IPS-20b (cell line): ENCODE data around the gene FAM161A.
A peak's percentile ranks its signal among the peaks of the same experiment; 100 is the strongest.
"Not testable (repeated sequence)": the region's sequence is repeated elsewhere in the genome, so short reads cannot be mapped to it uniquely, and the experiment has no call there.

Experiments
- H3K27ac ChIP-seq: one replicate; pipeline ENCODE4 v1.5.1; 2013; ENCODE audit warnings: low read length
- H3K27me3 ChIP-seq: 2 replicates; pipeline ENCODE4 v1.6.1; 2013; ENCODE audit warnings: mild to moderate bottlenecking, low read length, inconsistent platforms; ENCODE audit not compliant: insufficient read depth
- H3K36me3 ChIP-seq: 2 replicates; pipeline ENCODE4 v1.6.1; 2013; ENCODE audit warnings: low read depth, mild to moderate bottlenecking, inconsistent platforms, low read length, moderate library complexity; ENCODE audit not compliant: insufficient read depth
- H3K4me1 ChIP-seq: 2 replicates; pipeline ENCODE4 v1.6.1; 2013; ENCODE audit warnings: mild to moderate bottlenecking, control low read depth, inconsistent platforms, low read length, moderate library complexity; ENCODE audit not compliant: insufficient read depth
- H3K4me3 ChIP-seq: 2 replicates; pipeline ENCODE4 v1.5.1; 2013; ENCODE audit warnings: mild to moderate bottlenecking, low read length, inconsistent platforms
- H3K9ac ChIP-seq: 2 replicates; pipeline ENCODE4 v1.6.1; 2013; ENCODE audit warnings: low read depth, mild to moderate bottlenecking, inconsistent platforms, low read length, moderate library complexity
- H3K9me3 ChIP-seq: 2 replicates; pipeline ENCODE4 v1.6.1; 2013; ENCODE audit warnings: mild to moderate bottlenecking, low read depth, low read length, inconsistent platforms; ENCODE audit not compliant: insufficient read depth

The FAM161A gene

DNA sequence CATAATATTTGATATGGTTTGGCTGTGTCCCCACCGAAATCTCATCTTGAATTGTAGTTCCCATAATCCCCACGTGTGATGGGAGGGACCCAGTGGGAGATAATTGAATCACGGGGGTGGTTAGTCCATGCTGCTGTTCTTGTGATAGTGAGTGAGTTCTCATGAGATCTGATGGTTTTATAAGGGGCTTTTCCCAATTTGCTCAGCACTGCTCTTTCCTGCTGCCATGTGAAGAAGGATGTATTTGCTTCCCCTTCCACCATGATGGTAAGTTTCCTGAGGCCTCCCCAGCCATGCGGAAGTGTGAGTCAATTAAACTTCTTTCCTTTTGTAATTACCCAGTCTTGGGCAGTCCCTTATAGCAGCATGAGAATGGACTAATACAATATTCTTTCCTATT is 56.4 kb downstream of the FAM161A start:
- not testable (repeated sequence) for H3K9me3 ChIP-seq, H3K27ac ChIP-seq, H3K4me3 ChIP-seq, H3K36me3 ChIP-seq, H3K4me1 ChIP-seq, H3K27me3 ChIP-seq, H3K9ac ChIP-seq

DNA sequence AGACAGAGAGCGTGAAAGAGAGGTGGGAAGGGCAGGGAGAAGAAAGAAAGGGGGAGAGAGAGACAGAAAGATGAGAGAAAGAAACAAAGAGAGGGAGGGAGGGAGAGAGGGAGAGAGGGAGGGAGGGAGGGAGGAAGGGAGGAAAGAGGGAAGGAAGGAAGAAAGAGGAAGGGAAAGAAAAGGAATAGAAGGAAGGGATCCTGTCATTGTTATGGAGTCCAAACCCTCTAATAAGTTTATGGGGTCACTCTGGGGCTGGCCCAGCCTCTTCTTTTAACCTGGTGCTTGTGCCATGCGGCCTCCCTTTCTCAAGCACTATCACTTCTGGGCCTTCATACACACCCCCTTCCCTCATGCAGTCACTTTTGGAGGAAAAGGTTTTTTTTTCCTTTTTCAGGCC is 58.5 kb downstream of the FAM161A start:
- Histone ChIP-seq H3K9ac (no peak overlapping the region), H3K4me1 (no peaks in the 10 kb centered on the region), H3K27ac (no peak overlapping the region), H3K4me3 (no peak overlapping the region), H3K9me3 (0 out of 2 replicates have a peak, but pooled peaks cover 3% of the 10 kb centered on the region), H3K36me3 (no peaks in the 10 kb centered on the region), H3K27me3 (peaks cover 6% of the 10 kb centered on the region; the same call in 1 of the 2 replicates)

DNA sequence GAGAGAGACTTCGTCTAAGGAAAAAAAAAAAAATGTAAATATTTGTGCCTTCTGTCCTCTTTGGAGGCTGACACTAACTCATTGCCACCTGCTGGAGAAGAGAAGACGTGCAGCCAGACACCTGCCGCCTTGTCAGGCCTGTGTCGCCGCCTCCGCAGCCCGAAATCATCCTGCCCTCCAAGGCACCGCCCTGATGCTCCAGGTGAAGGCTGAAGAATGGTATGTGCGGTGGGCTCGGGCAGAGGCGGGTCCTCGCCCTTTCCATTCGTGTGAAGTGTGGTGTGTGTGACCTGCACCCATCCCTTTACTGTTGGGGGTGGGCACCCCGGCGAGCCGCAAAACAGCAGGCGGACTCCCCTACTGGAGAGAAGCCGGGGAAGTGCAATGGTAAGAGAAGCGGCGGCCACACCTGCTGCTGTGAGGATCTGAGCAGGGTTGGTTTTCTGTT is 60.4 kb downstream of the FAM161A start:
- Histone ChIP-seq H3K27ac (no peak overlapping the region), H3K27me3 (peaks cover 6% of the 10 kb centered on the region; the same call in 1 of the 2 replicates), H3K4me1 (no peaks in the 10 kb centered on the region), H3K36me3 (no peaks in the 10 kb centered on the region), H3K9me3 (no peaks in the 10 kb centered on the region), H3K4me3 (peak overlapping the region; percentile 62; the same call in 1 of the 2 replicates), H3K9ac (no peak overlapping the region; the same call in 1 of the 2 replicates)

DNA sequence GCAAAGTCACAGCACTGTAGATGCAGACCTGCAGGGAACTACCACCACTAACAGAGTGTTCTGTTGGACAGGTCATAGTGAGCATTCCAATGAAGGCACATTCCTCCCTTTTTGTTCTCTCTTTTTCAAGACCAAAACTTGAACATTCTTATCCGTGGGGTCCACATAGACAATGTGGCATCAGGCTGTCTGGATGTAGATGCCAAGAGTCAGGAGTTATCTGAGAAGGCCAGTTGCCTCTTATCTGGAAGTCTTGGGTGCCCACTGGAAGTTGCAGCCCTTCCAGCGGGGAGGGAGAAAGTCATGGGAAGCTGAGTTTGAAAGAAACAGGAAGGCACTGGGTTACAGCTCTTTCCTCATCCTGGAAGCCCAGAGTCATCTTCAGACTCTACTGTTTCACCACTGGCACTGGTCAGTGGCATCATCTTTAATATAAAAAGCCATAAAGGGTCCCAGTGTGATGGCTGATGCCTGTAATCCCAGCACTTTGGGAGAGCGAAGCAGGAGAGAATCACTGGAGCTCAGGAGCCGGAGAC is 61.4 kb downstream of the FAM161A start:
- H3K36me3 ChIP-seq = no peaks in the 10 kb centered on the region
- peaks cover 6% of the 10 kb centered on the region; the same call in 1 of the 2 replicates for H3K27me3 ChIP-seq
- H3K4me1 ChIP-seq = no peaks in the 10 kb centered on the region

DNA sequence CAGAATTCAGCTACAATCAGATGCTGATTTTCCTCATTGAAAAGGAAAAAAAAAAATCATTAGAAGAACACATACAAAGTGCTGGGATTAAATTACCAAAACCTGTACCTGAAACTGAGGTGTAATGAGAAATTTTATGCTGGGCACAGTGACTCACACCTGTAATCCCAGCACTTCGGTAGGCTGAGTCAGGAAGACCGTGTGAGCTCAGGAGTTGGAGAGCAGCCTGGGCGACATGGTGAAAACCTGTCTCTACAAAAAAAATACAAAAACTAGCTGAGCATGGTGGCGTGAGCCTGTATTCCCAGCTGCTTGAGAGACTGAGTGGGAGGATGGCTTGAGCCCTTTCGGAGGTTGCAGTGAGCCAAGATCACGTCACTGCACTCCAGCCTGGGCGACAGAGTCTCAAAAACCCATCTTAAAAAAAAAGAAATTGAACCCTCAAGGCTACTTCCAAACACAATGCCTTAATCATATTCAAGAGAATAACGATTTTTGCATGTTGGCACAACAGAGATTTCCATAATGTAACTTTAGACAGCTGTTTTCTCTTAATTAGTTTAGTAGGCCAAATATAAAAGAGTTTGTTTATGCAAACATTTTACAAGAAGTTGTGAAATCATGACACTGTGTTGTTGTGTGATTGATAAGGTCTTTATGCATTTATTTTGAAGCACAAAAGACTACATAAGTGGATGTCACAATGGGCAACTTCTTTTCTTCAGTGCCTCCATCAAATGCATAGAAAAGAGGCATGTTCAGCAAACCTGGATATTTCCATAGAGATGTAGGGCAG is 63.9 kb downstream of the FAM161A start:
- H3K9me3 ChIP-seq = no peaks in the 10 kb centered on the region
- H3K9ac ChIP-seq = no peak overlapping the region
- H3K4me3 ChIP-seq = no peak overlapping the region
- no peak overlapping the region for H3K27ac ChIP-seq
- H3K36me3 ChIP-seq = no peaks in the 10 kb centered on the region
- no peaks in the 10 kb centered on the region for H3K4me1 ChIP-seq
- H3K27me3 ChIP-seq = peaks cover 6% of the 10 kb centered on the region; the same call in 1 of the 2 replicates

More for the DNA sequence above, 61.4 kb downstream of the FAM161A start:
- H3K9me3 ChIP-seq = no peaks in the 10 kb centered on the region
- no peak overlapping the region for H3K4me3 ChIP-seq
- no peak overlapping the region for H3K9ac ChIP-seq
- no peak overlapping the region for H3K27ac ChIP-seq

DNA sequence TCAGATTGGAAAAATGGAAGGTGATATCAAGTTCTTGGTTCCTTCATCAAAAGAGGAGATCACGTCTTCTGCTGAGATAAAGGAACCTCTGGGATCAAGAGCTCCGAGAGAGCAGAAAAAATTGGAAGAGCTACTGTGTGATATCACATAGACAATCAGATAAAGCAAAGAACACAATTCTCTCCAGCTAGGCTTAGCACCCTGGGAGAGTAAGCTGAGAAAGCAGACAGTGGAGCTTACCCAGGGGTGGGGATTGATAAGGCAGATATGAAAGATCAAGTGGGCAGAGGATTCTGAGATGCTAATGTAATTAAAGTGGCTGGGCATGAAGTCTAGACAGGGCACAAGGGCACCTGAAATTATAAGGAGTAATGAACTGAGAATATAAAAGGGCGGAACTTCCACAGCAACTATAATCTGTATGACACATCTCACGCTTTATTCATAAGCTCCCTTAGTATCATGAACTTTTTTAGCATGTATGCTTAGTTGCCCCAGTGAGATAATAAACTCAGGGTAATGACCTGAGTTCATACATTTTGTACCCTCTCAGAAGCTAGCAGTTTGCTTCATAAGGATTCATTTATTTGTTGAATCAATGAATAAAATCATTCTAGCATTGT is 65.8 kb downstream of the FAM161A start:
- Histone ChIP-seq H3K36me3 (no peaks in the 10 kb centered on the region), H3K9ac (no peak overlapping the region), H3K27ac (no peak overlapping the region), H3K4me1 (no peaks in the 10 kb centered on the region), H3K4me3 (no peak overlapping the region), H3K27me3 (no peaks in the 10 kb centered on the region), H3K9me3 (no peaks in the 10 kb centered on the region)

DNA sequence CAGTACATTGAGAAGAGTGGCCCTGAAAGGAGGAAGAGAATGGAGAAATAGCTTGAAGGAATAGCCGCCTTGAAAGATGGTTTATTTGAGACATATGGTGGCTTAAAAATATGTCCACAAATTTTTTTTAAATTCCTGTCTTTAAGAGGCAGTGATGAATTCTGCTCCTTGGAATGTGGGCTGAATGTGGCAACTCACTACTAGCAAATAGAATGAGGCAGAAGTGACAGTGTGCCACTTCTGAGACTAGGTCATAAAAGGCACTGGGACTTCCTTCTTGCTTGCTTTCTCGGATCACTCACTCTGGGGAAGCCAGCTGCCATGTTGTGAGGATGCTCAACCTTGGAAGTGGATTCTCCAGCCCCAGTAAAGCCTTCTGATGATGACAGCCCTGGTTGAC is 67.0 kb downstream of the FAM161A start:
- Histone ChIP-seq H3K4me3 (no peak overlapping the region), H3K27me3 (no peaks in the 10 kb centered on the region), H3K27ac (no peak overlapping the region), H3K9ac (no peak overlapping the region), H3K36me3 (no peaks in the 10 kb centered on the region), H3K4me1 (no peaks in the 10 kb centered on the region), H3K9me3 (no peaks in the 10 kb centered on the region)

DNA sequence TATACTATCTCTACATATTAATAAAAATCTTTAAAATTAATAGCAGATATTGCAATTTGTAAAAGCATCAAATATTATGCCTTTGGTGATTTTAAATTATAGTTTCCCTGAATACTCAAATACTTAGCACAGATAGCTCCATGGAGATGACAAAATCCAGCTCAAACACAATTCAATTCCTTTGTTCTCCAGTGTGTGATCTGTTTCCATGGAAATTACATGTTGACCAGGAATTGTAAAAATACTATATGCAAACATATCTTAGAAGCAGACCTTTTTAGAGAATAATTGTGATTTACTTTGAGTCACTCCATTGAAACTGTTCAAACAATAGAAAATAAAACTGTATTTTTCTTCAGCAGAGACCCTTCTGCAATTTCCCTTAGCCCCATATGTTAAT is 68.3 kb downstream of the FAM161A start:
- no peak overlapping the region for H3K27ac ChIP-seq
- no peaks in the 10 kb centered on the region for H3K36me3 ChIP-seq
- H3K9ac ChIP-seq = no peak overlapping the region
- H3K9me3 ChIP-seq = no peaks in the 10 kb centered on the region
- H3K27me3 ChIP-seq = no peaks in the 10 kb centered on the region
- no peak overlapping the region for H3K4me3 ChIP-seq
- no peaks in the 10 kb centered on the region for H3K4me1 ChIP-seq

DNA sequence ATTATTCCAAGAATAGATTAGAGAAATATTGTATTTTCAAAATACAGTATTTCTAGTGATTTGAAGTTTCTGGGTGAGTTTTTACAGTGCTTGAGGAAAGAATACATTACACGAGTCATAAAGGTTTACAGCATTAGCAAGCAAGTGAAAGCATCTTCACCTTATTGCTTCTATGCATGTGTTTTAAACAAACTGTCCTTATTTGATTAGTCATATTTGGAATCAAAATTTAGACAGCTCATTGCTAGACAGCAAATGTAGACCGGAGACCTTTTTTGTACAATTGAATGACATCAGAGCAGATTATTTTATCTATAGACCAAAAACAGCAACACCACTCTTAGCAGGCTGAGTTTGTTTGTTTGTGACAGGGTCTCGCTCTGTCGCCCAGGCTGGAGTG is 69.2 kb downstream of the FAM161A start:
- H3K4me3 ChIP-seq = no peak overlapping the region
- H3K36me3 ChIP-seq = no peaks in the 10 kb centered on the region
- no peaks in the 10 kb centered on the region for H3K9me3 ChIP-seq
- H3K27me3 ChIP-seq = no peaks in the 10 kb centered on the region
- H3K9ac ChIP-seq = no peak overlapping the region
- H3K27ac ChIP-seq = no peak overlapping the region
- H3K4me1 ChIP-seq = no peaks in the 10 kb centered on the region

DNA sequence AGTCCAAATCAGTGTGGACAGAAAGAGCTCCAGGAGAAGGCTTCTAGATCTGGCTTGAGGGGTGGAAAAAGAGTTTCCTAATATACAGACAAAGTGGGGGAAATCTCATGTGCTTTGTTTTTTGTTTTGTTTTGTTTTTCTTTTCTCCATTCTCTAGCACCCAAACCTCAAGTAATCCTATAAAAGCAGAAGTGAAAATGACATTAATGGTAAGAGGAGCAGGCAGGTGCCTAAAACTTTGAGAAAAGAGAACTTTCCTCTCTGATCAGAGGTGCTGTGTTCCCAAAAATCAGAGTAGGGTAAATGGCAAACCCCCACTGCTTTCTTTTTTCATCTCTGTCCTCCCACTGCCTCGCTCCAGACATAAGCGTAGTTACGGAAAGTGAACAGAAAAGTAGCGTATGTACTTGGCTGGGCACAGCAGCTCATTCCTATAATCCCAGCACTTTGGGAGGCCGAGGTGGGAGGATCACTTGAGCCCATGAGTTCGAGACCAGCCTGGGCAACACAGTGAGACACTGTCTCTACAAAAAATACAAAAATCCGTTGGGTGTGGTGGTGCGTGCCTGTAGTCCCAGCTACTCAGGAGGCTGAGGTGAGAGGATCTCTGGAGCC is 77.8 kb downstream of the FAM161A start:
- Histone ChIP-seq H3K9me3 (no peaks in the 10 kb centered on the region; the same call in 1 of the 2 replicates), H3K9ac (no peak overlapping the region), H3K4me3 (no peak overlapping the region), H3K27ac (no peak overlapping the region), H3K36me3 (no peaks in the 10 kb centered on the region), H3K27me3 (0 out of 2 replicates have a peak, but pooled peaks cover 5% of the 10 kb centered on the region), H3K4me1 (no peaks in the 10 kb centered on the region)
